T-helper 9 cell (primary cell): ENCODE data around the gene PHOX2A.
"Not testable (repeated sequence)": the region's sequence is repeated elsewhere in the genome, so short reads cannot be mapped to it uniquely, and the experiment has no call there.

Experiments used
- DNase-seq: peaks from one replicate; pipeline ENCODE4 v3.0.0-alpha.2; 2020

PHOX2A gene

GRCh38 chr11:72221386-72222075, 22.4 kb downstream of the PHOX2A start:
- no peak for DNase-seq

GRCh38 chr11:72220696-72221363, 23.1 kb downstream of the PHOX2A start:
- no peak for DNase-seq

- DNase-seq = no peak
Measured at GRCh38 chr11:72218251-72218745, 25.7 kb downstream of the PHOX2A start.

- no peak for DNase-seq
Measured at GRCh38 chr11:72217841-72218240, 26.1 kb downstream of the PHOX2A start.

GRCh38 chr11:72216638-72217037, 27.3 kb downstream of the PHOX2A start, which contains the start of gene FOLR2:
FOLR2 (plus strand) TSS chr11:72216794; CDS start chr11:72218585, 1,791 bp downstream.
- no peak for DNase-seq

GRCh38 chr11:72209101-72209500, 34.9 kb downstream of the PHOX2A start:
- DNase-seq = no peak

- DNase-seq = no peak
Measured at GRCh38 chr11:72208281-72208680, 35.7 kb downstream of the PHOX2A start.

- DNase-seq = not testable (repeated sequence)
Measured at GRCh38 chr11:72206794-72207193, 37.2 kb downstream of the PHOX2A start.

GRCh38 chr11:72204886-72205285, 39.1 kb downstream of the PHOX2A start:
- no peak for DNase-seq

- DNase-seq = no peak
Measured at GRCh38 chr11:72203163-72203562, 40.8 kb downstream of the PHOX2A start.

- no peak for DNase-seq
Measured at GRCh38 chr11:72202571-72202970, 41.4 kb downstream of the PHOX2A start.

GRCh38 chr11:72201445-72201844, 42.5 kb downstream of the PHOX2A start:
- DNase-seq = not testable (repeated sequence)

GRCh38 chr11:72195518-72196270, 48.3 kb downstream of the PHOX2A start:
- DNase-seq = no peak

- DNase-seq = no peak
Measured at GRCh38 chr11:72191961-72192381, 52.0 kb downstream of the PHOX2A start, which contains the start of gene FOLR1. FOLR1 (plus strand) TSS chr11:72192140; CDS start chr11:72192174, 34 bp downstream.

GRCh38 chr11:72190631-72191071, 53.3 kb downstream of the PHOX2A start:
- no peak for DNase-seq

GRCh38 chr11:72189455-72190250, 54.3 kb downstream of the PHOX2A start:
- DNase-seq = no peak
